AG04450 (cell line): ENCODE data around the gene SCARB2. TPM values are rescaled to one million over a fixed set of nuclear protein-coding genes. Genes with fewer than 3 reads are reported as not detected.
A peak's percentile ranks its signal among the peaks of the same experiment; 100 is the strongest.

Source experiments
- CTCF ChIA-PET: fragments of 300-600, 350-600 bp; formaldehyde crosslinking; extraction: SDS; loops from one replicate; lab custom pipeline; 2022; ENCODE audit warnings: antibody characterized with exemption, inconsistent platforms; lab: Charles Lee
- POLR2A ChIA-PET: fragments of 350-600 bp; formaldehyde crosslinking; extraction: SDS; loops from one replicate; lab custom pipeline; 2021; ENCODE audit warnings: antibody characterized with exemption, inconsistent platforms; lab: Yijun Ruan, JAX
- DNase-seq: peaks from one replicate; pipeline ENCODE4 v3.0.0-alpha.2; 2011; ENCODE audit warnings: low read depth, low spot score
- H3K27ac ChIP-seq: one replicate; pipeline ENCODE4 v1.5.1; 2012; ENCODE audit warnings: low read depth, low read length, control low read depth
- H3K27me3 ChIP-seq: one replicate; pipeline ENCODE4 v1.6.0; 2012; ENCODE audit warnings: low read length; ENCODE audit not compliant: control insufficient read depth, insufficient read depth
- H3K4me3 ChIP-seq: 2 replicates; pipeline ENCODE4 v1.5.1; 2011; ENCODE audit warnings: mild to moderate bottlenecking, low read depth, low read length, control low read depth
- H3K9me3 ChIP-seq: 2 replicates; pipeline ENCODE4 v1.5.1; 2012; ENCODE audit warnings: low read length; ENCODE audit not compliant: control insufficient read depth, insufficient read depth
- polyA plus RNA-seq: library from polyadenylated mRNA; depleted of rRNA; stranded (reverse); fragments of >200 nt; gene quantifications from 2 replicates; pipeline ENCODE4 v1.2.3, GENCODE V29; 2011
- TF ChIP-seq, protein P1 (sequence below): IDR thresholded peaks from 2 replicates; pipeline ENCODE4 v1.5.1; 2011; ENCODE audit warnings: low read depth, low read length, control low read depth, inconsistent platforms

SCARB2 gene
- polyA plus RNA-seq, 1 experiment = 161 TPM

- POLR2A ChIA-PET = interaction anchor here (1.0 to 1.4 kb wide), 2 partner anchors 13 to 15 kb away, joined by 3 to 6 read pairs; no protein-coding TSS in a partner anchor
- CTCF ChIA-PET = interaction anchor here (0.7 to 7.4 kb wide), 3 partner anchors 13 to 43 kb away, joined by 3 to 55 read pairs (median 6); no protein-coding TSS in a partner anchor
- Histone ChIP-seq H3K27ac (peak overlapping the region; percentile 92), H3K9me3 (no peaks in the 10 kb centered on the region; the same call in 1 of the 2 replicates), H3K27me3 (no peaks in the 10 kb centered on the region), H3K4me3 (peak overlapping the region; percentile 88)
- TF ChIP-seq, protein P1, sequence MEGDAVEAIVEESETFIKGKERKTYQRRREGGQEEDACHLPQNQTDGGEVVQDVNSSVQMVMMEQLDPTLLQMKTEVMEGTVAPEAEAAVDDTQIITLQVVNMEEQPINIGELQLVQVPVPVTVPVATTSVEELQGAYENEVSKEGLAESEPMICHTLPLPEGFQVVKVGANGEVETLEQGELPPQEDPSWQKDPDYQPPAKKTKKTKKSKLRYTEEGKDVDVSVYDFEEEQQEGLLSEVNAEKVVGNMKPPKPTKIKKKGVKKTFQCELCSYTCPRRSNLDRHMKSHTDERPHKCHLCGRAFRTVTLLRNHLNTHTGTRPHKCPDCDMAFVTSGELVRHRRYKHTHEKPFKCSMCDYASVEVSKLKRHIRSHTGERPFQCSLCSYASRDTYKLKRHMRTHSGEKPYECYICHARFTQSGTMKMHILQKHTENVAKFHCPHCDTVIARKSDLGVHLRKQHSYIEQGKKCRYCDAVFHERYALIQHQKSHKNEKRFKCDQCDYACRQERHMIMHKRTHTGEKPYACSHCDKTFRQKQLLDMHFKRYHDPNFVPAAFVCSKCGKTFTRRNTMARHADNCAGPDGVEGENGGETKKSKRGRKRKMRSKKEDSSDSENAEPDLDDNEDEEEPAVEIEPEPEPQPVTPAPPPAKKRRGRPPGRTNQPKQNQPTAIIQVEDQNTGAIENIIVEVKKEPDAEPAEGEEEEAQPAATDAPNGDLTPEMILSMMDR = no peak
- no peak for DNase-seq
Measured at GRCh38 chr4:76212851-76213414, 691 bp downstream of the SCARB2 start.

- no peak for DNase-seq
- CTCF ChIA-PET = interaction anchor here (1.1 to 7.4 kb wide), 3 partner anchors 12 to 166 kb away, joined by 3 to 55 read pairs (median 6); no protein-coding TSS in a partner anchor
Measured at GRCh38 chr4:76211769-76212708, 1.6 kb downstream of the SCARB2 start.

DNA sequence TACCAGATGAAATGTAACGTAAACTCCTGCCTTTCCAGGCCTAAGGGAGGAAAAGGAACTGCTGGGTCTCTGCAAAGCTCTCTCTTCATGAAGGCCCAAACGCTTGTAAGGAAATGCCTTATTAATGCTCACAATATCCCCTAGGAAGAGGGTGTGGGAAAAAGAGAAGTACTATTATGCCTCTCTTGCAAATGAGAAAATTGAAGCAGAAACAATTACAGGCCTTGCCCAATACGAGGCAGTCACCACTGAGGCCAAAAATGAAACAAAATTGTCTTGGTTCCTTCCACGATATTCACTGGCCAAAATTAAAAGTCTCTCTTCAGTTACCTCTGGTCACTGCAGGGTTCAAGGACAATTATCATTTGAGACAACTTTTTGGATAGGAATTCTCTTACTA is 3.2 kb downstream of the SCARB2 start:
- ChIA-PET POLR2A (no interaction called here), CTCF (interaction anchor here (1.3 to 7.4 kb wide), 2 partner anchors 31 to 168 kb away, joined by 6 to 55 read pairs; no protein-coding TSS in a partner anchor)
- no peak for DNase-seq
- H3K4me3 ChIP-seq = peak overlapping the region; percentile 5; the same call in 1 of the 2 replicates
- H3K27me3 ChIP-seq = no peaks in the 10 kb centered on the region
- TF ChIP-seq, protein P1 = no peak
- no peak overlapping the region for H3K27ac ChIP-seq
- no peaks in the 10 kb centered on the region; the same call in 1 of the 2 replicates for H3K9me3 ChIP-seq

More at GRCh38 chr4:76211769-76212708, 1.6 kb downstream of the SCARB2 start:
- H3K4me3 ChIP-seq = peak overlapping the region; percentile 88
- POLR2A ChIA-PET = interaction anchor here (1.4 kb wide), 1 partner anchor 12 kb away, joined by 6 read pairs; no protein-coding TSS in a partner anchor
- H3K27ac ChIP-seq = peak overlapping the region; percentile 47
- TF ChIP-seq, protein P1 = no peak
- H3K27me3 ChIP-seq = no peaks in the 10 kb centered on the region
- no peaks in the 10 kb centered on the region; the same call in 1 of the 2 replicates for H3K9me3 ChIP-seq

DNA sequence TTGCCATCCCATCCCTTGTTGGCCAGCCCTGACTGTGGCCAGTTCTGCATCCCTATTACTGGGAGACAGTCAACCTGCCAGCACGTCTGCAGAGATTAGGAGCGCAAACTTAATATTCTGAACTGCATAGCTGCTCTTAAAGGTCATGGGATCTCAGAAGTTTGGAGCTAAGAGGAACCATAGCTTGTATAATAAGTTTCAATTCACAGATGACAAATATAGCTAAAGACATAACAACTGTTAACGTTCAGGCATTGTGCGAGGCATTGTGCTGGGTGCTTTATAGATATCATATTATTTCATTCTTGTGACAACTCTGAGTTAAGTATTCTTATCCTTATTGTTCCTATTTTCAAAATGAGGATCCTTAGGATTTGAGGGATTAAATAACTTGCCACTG is 3.7 kb downstream of the SCARB2 start:
- no peaks in the 10 kb centered on the region; the same call in 1 of the 2 replicates for H3K9me3 ChIP-seq

More for the DNA sequence above, 3.7 kb downstream of the SCARB2 start:
- DNase-seq = no peak
- TF ChIP-seq, protein P1 = no peak
- ChIA-PET CTCF (interaction anchor here (1.3 to 7.4 kb wide), 2 partner anchors 30 to 168 kb away, joined by 6 to 55 read pairs; no protein-coding TSS in a partner anchor), POLR2A (interaction anchor here (2.0 kb wide), 1 partner anchor 12 kb away, joined by 6 read pairs; no protein-coding TSS in a partner anchor)
- Histone ChIP-seq H3K27me3 (no peaks in the 10 kb centered on the region), H3K27ac (no peak overlapping the region), H3K4me3 (no peak overlapping the region)
